CD4-positive, alpha-beta T cell treated with Interleukin-17A for 4 hours (primary cell): ENCODE data around the gene EFNB1.

ENCODE experiments used
- DNase-seq: peaks from one replicate; pipeline ENCODE4 v3.0.0-alpha.2; 2020; ENCODE audit warnings: mixed read lengths

The EFNB1 gene

DNA sequence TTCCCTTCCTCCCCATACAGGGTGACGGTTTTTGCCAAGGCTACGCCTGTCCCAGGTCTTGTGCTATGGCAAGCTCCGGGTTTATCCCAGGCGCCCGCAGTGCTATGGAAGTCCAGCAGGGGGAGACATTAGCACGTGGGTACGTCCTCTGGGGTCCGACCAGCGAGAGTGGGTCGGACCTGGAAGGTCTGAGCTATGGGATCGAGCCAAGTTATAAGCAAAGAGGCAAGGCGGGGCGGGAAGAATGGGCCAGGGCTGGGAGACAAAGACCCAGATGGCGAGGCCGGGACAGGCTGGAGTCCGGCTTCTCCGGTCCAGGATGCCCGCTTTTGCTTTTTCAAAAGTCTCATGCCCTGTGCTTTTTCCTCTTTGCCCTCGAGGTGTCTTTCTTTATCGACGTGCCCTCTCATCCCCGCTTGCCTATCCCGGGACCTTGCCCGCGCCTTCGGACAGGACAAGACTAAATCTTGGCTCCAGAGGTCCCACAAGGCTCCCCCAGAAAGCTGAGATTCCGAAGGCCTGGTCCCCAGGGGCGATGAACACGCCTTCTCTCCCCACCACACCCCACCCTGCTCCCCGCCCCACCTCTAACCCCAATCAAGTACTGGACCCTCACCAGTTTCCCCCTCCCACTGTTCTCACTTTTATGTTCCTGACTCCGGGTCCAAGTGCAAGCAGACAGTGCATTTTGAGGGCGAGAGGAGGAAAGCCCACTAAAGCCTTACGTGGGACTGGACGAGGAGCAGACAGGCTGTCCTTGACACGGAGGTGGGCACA, 785 bp upstream of the EFNB1 start:
- DNase-seq: peak; percentile 82

DNA sequence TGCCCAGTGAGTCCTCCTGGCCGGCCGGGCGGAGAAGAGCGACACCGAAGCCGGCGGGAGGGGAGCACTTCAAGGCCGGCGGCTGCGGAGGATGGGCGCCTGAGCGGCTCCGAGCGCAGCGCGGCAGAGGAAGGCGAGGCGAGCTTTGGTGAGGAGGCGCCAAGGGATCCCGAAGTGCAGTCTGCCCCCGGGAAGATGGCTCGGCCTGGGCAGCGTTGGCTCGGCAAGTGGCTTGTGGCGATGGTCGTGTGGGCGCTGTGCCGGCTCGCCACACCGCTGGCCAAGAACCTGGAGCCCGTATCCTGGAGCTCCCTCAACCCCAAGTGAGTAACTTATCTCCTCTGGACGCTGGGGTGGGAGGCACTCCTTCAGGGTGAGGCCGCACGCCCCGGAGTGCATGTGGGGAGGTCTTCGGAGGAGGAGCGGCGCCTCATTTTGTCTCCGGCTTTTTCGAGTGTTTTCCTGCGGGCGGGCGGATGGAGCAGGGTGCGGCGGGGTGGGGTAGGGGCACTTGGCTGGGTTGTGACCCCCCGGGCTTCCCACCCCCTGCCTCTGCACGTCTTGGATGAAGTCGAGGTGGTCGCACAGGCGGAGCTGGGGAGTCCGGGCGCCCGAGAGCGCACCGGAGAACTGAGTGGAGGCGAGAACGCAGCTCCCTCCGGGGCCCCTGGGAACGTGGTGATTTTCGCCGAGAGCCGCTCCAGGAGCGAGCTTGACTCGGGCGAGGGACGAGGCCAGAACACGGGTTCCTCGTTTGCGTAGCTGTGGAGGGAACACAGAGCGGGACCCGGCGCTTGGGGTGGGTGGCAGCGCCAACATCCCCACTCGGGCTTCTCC, 979 bp downstream of the EFNB1 start:
- DNase-seq: peak; percentile 23

DNA sequence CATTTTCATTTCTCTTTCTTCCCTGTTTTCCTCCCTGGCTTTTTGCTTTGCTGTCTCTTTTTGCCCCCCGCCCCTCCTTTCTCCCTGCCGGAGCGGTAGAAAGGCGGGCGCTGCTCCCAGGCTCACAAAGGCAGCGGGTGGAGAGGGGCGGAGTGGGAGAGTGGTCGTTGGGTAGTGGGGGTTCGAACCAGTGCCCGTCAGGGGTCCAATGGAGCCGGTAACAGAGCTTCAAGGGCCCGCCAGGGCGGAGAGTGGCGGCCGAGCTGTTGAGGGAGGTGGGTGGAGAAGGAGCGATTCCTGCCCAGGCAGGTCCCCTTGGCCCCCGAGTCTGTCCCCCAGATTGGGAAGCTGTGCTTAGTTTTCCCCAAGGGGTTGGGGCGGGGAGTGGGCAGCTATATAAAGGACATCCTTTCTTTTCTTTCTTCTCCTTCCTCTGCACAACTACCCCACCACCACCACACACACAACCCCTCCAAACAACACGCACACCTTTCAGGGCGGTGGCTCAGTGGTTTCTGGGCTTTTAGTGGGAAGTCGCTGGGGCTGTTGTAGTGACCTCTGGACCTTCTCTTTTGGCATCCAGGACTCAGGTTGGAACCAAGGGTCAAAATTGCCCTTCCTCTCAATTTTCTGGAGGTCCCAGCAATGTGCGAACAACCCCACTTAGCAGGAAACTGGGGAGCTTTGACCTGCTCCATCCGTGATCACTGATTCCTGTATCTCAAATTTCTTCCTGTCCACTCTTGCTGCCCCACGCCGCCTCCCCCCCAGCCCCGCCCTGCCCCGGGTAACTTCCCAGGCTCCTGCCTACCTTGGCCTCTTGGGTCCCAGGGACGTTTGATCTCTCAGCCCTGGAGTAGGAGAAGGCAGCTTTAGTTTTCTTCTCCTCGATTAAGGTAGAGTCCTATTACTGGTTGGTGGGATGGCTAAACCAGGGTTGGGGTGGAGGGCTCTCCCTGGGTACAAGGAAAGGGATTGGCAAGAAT, 1.9 kb downstream of the EFNB1 start:
- no peak for DNase-seq

DNA sequence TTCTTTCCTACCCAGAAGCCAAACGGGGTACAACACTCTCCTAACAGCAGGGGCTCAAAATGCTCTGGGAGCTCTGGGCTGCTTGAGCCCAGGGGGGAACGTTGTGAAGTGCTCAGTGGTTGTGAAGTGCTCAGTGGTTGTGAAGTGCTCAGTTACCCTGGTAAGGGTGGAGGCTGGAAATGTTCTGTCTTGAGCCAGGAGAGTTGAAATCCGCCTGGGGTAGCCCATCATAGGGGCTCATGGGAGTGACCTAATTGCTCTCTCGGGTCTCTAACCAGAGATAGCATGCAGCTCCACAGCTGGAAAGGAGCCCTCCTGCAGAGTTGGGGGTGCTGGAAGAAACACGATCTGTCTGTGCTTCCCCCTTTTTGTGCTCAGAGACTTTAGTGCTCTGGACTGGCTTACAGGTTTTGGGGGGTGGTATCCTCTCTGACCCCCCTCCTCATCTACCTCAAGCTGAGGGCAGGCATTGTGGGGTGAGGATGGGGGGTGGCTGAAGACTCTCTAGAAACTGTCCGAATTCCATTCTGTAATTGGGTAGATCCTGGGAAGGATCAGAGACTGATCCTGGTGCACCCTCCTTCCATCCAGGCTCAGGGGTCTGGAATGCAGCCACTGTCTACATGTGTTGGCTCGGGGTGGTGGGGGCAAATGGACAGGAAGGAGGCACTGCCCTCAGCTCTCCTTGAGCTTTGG, 2.7 kb downstream of the EFNB1 start:
- DNase-seq: no peak

DNA sequence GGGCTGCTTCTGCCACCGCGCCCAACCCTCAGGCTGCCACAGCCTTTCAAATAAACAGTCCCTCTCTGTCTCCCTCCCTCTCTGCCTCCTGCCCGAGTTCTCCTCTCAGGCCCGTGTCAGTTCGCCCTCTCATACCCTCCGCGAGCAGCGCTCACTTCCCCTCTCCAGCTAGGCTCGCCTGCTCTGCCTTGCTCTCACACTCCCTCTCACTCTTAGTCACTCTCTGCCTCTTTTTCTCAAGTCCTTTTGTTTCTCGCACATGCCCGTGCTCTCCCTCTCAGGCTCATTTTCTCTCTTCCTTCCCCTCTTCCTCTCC, 3.2 kb downstream of the EFNB1 start:
- peak; percentile 14 for DNase-seq

DNA sequence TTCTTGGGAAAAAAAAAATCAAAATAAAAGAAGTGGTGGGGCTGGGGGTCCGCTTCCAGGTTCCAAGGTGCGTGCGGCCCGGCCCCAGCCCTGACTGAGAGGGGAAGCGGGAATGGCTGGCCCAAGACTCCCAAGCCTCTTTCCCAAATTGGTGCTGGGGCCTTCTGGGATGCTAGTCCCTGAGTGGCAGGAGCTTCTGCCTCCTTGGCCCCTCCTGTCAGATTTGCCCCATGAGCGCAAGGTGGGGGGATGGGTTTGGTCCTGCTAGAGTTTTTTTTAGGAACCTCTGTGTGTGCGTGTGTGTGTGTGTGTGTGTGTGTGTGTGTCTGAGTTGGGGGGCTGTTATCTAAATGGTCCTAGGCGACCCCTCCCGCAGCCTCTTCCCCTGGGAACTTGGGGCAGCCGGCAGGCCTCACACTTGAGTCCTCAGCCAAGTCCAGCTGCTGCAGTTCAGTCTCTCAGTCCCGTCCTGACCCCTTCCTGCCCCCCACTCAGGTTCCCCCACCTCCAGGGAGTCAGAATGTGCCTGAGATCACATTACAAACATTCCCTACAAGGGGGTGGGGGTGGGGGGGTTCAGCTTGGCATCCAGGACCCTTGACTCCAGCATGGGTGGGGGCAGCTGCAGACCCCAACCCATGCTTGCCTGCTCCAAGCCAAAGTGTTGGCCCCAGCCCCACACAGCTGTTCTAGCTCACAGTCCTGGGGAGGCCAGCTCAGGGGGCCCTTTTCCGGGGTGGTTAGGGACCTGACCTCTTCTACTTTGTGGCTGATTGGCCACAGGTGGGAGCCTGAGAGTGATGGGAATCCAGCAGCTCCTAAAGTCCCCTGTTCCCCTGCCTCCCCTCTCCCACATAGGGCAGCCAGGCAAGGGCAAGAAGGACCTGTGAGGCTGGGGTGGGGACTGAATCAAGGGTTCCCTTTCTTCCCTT, 4.0 kb downstream of the EFNB1 start:
- no peak for DNase-seq

DNA sequence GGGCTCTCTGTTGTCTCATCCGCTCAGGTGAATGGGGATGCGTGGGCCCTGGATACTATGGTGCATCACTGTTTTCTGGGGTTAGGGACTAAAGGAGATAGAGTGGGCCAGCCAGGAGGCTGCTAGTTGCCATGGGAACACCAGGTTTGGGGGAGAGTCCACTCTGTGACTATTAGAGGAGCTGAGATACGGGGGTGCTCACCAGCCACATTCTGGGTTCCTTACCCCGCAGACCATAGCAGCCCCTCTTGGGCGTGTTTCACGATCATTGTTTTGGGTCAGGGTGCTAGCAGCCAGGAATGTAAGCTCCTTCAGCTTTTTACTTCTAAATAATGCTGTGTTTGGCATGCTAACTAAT, 4.6 kb downstream of the EFNB1 start:
- DNase-seq: no peak

DNA sequence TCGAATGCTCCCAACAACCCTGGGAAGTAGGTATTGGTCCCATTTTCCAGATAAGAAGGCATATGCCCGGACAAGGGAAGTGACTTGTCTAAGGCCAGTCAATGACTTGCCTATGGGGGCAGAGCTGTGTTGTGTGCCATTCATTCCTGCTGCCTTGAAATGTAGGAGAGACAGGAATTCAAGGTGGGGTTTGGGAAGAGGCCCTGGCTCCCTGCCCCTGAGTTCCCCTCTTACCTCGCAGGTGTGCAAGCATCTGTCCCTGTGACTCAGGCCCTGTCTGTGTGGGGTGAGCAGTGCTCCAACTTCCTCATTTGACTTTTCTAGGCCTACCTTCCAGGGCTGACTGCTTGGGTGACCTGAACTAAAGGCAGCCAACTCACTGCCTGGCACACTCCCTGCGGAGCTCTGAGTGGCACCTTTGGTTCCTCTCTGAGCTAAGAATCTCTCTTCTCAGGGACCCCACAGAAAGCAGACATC, 5.1 kb downstream of the EFNB1 start:
- DNase-seq: no peak

DNA sequence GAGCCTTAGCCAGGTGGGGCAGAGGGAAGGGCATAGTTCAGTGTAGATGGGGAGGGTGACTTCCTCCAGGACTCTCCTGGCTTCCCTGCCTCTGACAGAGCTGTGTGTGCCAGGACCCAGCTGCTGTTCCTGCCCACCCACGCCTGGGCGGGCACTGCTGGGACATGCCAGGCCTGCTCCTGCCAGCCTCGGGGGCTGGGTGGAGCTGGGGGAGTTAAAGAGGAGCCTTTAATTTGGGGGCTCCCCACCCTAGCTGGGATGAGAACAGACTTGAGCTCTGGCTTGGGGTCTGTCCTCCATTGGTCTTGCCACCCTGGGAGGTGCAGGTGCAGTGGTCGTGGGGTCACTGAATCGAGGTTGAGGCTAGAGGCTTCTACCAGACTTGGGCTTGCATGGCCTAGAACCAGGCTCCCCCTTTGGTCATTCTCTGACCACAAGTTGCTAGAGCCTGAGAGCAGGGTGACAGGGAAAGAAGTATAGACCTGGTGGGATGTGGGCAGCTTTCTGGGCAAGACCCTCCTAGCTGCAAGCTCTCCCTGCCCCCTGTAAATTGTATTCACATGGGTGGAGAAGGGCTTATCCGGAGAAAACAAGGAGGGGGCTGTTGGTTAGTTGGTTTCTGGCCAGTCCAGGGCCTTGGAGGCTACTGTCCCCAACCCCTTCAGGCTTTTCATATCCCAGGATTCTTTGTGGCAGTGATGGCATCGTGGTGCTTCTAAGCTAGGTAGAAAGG, 5.7 kb downstream of the EFNB1 start:
- no peak for DNase-seq

DNA sequence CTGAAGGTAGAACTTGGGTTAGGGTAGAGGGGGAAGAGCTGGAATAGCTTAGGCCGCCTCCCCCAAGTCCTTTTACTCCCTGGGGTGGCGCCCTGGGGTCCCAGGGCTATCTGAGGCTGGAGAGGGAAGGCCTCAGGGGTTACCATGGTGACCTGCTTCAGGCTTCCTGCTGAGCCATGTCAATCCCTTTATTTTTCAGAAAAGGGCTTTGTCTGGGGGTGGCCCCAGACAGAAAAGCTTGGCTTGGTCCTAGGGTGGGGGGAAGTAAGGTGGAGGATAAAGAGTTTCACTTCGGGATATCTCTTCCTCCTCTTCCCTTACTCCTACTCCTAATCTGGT, 6.3 kb downstream of the EFNB1 start:
- no peak for DNase-seq

DNA sequence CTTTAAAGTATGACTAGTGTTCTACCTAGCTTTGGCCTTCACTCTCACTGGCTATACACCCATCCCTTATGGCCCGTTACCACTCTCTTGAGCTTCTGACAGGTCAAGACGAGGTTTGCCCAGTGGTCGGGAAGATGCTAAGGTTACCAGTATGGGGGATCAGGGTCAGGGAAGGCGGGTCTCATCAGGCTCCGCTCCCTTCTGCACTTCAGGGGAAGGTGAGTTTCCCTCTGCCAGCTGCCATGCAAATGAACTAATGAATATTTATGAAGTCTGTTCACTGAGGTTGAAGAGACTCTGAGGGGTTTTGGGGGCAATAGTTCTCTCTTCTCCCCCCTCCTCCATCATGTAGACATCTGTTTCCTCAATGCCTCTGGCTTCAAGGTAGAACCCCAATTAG, 6.6 kb downstream of the EFNB1 start:
- no peak for DNase-seq

DNA sequence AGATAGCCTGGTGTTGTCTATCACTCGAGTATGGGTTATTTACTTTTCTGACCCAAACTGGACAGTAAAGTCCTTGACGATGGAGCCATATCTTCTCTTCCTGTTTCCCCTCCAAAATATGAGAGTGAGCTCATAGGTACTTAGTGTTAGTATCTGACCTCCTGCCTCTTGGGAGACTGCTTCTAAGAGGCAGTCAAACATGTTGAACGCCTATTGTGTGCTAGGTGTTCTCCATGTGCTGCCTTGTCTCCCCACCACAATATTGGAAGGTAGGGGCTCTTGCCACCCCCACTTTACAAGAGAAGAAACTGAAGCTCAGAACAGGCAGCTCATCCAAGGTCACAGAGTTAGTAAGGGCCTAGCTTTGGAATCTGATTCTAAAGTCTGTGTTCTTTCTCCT, 8.3 kb downstream of the EFNB1 start:
- DNase-seq: no peak

DNA sequence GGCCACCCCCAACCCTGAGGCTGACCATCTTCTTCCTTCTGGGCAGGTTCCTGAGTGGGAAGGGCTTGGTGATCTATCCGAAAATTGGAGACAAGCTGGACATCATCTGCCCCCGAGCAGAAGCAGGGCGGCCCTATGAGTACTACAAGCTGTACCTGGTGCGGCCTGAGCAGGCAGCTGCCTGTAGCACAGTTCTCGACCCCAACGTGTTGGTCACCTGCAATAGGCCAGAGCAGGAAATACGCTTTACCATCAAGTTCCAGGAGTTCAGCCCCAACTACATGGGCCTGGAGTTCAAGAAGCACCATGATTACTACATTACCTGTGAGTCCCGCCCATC, 9.7 kb downstream of the EFNB1 start:
- DNase-seq: no peak

DNA sequence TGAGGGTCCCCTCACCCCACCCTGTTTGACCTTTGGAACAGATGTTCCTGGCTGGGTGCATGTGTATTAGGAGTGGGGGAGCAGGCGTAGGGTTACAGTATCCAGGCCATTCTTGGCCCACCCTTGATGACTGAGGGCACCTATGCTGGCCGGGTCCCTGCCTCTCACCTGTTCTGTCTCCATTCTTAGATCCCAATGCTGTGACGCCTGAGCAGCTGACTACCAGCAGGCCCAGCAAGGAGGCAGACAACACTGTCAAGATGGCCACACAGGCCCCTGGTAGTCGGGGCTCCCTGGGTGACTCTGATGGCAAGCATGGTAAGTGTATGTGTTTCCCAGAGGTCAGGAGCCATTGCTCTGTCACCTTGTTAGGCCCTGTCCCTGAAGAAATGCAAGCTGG, 10.9 kb downstream of the EFNB1 start:
- no peak for DNase-seq

DNA sequence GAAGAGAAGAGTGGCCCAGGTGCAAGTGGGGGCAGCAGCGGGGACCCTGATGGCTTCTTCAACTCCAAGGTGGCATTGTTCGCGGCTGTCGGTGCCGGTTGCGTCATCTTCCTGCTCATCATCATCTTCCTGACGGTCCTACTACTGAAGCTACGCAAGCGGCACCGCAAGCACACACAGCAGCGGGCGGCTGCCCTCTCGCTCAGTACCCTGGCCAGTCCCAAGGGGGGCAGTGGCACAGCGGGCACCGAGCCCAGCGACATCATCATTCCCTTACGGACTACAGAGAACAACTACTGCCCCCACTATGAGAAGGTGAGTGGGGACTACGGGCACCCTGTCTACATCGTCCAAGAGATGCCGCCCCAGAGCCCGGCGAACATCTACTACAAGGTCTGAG, 11.4 kb downstream of the EFNB1 start:
- DNase-seq: no peak

DNA sequence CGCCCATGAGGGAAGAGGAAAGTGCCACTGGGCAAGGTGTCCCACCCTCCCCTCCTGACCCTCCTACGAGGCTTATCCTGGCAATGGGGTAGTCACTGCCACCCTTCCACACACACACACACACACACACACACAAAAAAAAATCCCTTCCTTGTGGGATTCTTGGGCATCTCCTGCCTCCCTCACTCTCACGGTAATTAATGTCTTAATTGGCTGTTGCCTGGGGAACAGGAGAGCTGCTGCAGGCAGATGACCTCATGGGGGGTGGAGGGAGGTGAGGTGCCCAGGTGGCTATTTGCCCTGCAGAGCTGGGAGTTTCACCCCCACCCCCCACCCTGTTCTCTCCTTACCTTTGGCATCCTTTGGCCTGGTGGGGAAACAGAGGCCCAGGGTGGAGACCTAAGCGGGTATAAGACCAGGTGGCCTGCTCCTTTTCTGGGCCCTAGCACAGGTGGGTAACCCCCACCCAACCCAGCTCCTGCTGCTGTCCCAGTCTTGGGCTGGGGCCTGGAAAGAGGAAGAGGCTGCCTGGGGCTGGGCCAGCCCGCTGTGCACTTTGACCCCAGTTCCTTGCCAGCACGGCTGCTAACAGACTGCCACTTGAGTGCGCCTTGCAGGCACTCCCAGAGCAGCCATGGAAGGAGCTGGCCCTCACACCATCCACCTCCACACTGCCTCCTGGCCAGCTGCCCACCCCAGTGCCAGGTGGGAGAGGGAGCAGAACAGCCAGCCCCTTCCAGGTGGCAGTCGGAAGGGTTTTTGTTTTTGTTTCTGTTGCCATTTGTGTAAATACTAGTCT, 12.6 kb downstream of the EFNB1 start:
- no peak for DNase-seq

DNA sequence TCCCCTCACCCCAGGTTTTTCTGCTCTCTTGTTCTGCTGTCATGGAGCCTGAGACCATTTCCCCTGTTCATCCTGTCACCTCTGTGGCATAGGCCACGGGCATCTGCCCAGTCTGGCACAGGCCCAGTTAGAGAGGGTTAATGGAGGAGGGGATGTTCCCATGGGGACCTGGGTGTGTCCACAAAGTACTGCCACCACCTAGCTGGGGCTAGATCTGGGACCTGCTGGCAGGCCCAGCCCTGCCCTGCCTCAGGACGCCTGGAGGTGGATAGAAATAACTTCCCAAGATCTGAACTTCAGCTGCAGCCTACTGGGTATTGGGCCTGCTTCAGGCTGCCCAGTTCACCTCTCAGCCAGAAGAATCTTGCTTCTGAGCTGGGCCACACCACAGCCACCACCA, 13.5 kb downstream of the EFNB1 start:
- DNase-seq: no peak

DNA sequence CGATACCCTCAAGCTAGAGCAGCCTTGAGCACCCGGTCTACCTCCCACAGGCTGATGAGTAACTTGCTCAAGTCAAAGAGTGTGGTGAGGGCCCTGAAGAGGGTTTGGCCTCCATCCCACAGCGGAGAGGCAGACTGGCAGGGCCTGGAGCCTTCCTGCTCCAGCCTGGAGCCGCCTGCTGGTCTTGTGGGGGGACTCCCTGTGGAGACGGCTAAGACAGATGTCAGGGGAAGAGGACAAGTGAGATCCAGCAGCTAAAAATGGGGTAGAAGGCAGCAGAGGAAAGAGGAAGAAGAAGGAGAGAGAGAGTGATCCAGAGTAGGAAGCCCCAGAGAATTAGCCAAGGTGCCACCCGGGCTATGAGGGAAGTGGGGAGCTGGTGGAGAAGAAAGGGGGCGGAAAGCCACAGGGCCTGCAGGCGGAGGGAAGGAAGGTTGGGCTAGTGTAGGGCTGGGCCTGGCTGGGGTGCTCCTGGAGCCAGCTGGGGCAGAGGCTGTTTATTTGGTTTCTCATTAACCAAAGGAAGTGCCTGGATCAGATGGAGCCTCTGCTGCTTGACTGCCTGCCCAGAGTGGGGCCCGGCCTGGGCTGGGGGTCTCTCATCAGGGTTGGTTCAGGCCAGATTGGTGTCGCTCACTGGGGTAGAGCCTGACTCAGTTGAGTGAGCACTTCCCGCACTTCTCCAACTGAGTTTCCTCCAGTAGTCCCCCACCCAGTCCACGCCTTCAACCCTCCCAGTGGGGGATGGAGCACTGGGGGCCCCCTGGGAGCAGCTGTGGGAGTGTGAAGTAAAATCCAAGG, 14.2 kb downstream of the EFNB1 start:
- no peak for DNase-seq

DNA sequence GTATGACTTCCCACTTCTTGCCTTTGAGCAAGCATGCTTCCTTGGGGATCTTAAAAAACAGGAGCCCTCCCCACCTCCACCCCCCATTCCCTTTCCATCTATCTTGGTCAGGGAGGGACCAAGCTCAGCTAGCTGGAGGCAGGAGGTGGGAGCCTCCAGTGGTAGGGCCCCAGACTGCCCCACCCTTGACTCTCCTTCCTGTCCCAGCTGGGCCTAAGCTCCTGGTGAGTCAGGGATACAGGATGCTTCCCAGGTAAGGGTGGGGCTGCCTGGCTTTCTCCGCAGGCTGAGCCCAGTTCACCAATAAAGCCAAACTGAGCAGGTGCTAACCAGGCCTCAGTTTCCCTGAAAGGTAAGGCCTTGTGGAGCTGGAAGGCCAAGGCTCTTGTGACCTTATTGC, 15.2 kb downstream of the EFNB1 start:
- DNase-seq: no peak
